HG03060 (cell line): Measurements from ENCODE around the gene ARL4C.

Experiments
- ATAC-seq: cut with Tn5 transposase; IDR thresholded peaks from one replicate; pipeline ENCODE4 v1.9.1; 2021; ENCODE audit warnings: low read depth, moderate number of reproducible peaks; ENCODE audit not compliant: unreplicated experiment

Gene ARL4C

DNA sequence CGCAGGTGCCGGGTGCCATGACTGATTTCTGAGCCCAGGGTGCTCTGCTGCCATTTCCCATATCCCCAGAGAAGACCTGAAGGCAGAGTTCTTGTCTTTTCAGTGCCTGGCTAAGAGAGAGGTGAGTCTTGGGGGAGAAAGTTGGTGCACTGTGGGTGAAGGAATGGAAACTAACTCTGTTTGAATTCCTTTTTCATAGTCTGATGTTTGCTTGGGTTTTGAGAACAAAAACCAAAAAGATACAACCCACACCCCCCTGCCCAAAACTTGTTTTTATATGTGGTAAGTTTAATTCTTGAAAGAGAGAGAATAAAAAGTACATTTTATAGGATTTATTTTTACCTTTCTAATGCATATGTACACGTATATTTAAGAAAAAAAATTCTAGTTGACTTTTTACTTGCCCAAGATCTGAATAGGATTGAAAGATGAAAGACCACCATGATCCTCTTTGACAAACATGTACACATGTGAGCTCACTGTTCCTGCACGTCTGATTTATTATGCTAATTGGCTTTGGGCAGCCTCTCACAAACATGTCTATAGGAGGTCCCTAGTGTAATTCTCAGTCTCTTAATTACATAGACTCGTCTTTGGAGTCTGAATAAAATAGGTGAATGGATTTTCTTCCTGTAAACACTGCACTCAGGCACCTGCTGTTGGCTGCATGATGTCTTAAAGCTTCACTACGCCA, 46.3 kb downstream of the ARL4C start:
- no peak for ATAC-seq

DNA sequence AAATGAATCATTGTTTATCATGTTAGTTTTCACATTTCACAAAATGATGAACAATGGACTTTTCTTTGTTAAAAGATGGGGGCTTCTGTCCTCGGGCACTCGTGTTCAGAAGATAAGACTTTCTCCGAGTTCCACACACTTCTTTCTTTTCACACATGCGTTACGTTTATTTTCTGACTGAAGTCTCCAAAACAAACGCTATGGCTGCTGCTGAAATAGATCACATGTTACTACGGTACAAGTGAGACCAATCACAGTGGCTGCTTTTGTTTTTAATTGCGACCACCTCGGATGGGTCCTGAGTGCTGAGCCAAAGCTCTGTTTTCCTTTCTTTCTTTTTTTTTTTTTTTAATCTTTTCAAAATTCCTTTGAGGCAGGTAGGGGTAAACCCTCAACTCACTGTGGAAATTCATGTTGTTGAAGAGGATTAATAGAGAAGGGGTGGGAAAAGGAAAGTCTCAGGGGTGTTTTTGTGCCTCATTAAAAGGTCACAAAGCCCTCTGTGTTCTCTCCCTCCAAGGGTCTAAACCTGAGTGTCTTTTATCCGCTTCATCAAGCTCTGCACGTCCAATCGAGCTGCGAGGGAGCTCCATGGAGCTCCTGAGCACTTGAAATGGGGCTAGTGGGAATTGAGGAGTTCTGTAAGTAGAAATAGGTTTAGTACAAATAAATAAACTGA, 48.2 kb downstream of the ARL4C start:
- no peak for ATAC-seq

DNA sequence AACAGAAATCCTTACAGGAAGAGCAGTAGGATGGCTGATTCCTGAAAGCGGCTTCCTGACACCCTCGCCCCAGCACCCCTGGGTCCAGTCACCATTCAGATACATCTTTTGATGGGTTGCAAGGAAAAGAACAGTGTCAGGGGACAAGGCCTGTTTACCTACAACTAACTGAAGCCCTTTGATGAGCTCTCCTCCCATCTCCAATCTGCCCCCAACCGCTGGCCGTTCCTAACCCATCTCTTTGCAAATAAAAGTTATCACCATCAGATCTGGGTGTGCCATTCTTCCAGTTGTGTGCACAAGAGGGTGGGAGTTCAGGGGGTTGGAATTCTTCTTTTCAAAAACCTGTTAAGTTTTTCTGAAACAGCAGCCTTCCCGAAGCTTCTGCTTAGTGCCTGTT, 48.9 kb downstream of the ARL4C start:
- ATAC-seq: no peak

DNA sequence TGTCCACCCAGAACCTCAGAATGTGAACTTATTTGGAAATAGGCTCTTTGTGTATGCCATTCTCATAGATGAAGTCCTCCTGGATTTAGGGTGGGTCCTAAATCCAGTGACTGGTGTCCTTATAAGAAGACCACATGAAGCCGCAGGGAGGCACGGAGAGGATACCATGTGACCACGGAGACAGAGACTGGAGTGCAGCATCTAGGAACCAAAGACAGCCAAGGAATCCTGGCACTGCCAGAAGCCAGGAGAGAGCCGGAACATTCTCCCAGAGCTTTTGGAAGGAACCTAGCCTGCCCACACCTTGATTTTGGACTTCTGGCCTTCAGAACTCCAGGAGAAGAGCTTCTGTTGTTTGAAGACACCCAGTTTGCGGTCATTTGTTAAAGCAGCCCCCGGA, 49.7 kb downstream of the ARL4C start:
- ATAC-seq: no peak

DNA sequence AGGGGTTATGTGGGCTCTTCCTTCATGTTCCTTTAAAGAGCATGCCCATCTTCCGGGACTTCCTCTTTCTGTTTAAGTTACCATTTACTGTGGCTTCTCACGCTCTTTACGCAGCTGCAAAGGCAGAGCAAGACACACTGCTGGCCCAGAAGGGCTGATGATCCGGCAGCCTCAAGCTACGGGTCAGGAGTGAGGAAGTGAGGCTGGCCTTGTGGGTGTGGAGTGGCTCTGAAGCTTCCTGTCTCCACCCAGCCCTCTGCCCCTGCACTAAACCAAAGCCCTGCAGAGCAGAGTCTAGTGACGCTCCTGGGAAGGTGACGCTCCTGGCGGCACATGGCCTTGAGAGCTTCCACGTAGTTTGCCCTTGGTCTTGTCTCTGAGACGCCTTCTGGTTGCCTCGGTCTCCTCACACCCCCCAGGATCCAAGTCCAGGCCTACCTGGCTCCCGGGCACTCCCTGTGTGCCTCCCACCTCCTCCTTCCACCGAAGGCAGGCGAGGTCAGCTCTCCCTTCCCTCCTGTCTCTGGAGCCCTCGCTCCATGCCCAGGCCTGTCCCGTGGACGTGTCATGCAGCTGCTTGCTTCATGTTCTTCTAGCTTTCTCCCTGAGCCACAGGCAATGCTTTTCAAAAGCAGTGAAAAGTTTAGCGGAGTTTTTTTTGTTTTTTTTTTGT, 50.3 kb downstream of the ARL4C start:
- peak; percentile 80 for ATAC-seq

DNA sequence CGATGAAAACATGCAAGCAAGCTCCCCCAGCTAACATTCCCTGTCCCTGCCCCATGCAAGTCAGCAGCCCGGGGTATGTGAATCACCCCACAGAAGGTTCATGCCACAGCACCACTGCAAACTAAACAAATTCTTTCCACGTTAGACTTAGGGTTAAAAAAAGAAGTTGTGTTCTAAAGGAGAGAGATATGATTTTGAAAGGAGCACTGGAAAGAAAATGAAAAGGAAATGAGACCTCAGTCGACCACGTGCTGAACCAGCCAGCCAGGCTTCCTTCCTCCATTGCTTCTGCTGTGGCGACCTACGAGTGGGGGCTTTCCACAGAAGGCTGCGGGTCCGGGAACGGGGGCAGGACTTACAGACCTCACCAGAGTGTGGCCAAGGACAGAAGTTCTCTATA, 52.0 kb downstream of the ARL4C start:
- no peak for ATAC-seq

DNA sequence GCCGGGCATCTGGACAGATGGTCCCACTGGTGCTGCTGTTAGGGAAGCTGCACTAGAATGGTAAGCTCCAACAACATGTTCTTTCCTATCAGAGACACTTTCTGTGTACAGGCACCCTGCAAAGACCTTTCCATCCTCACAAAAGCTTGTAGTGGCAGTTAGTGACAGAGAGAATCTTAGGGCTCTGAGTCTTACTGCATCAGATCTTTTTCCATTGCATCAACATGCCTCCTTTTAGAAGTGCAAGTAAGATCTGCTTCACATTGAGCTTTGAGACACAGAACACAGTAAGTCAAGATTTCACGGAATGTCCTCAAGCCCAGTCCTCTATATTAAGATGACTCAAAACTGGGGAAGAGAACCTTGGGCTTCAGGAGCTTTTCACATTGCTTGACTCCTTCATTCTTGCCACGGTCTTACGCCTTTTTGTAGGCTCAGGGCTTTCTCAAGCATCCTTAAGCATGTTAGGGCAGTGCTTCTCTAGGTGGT, 52.6 kb downstream of the ARL4C start:
- ATAC-seq: no peak
